GM04504 (cell line): Measurements from ENCODE around the gene NAP1L2.
"Not testable (repeated sequence)": the region's sequence is repeated elsewhere in the genome, so short reads cannot be mapped to it uniquely, and the experiment has no call there.

Experiments
- DNase-seq: peaks from one replicate; pipeline ENCODE4 v3.0.0-alpha.2; 2012; ENCODE audit warnings: low read depth

The NAP1L2 gene, protein sequence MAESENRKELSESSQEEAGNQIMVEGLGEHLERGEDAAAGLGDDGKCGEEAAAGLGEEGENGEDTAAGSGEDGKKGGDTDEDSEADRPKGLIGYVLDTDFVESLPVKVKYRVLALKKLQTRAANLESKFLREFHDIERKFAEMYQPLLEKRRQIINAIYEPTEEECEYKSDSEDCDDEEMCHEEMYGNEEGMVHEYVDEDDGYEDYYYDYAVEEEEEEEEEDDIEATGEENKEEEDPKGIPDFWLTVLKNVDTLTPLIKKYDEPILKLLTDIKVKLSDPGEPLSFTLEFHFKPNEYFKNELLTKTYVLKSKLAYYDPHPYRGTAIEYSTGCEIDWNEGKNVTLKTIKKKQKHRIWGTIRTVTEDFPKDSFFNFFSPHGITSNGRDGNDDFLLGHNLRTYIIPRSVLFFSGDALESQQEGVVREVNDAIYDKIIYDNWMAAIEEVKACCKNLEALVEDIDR

DNA sequence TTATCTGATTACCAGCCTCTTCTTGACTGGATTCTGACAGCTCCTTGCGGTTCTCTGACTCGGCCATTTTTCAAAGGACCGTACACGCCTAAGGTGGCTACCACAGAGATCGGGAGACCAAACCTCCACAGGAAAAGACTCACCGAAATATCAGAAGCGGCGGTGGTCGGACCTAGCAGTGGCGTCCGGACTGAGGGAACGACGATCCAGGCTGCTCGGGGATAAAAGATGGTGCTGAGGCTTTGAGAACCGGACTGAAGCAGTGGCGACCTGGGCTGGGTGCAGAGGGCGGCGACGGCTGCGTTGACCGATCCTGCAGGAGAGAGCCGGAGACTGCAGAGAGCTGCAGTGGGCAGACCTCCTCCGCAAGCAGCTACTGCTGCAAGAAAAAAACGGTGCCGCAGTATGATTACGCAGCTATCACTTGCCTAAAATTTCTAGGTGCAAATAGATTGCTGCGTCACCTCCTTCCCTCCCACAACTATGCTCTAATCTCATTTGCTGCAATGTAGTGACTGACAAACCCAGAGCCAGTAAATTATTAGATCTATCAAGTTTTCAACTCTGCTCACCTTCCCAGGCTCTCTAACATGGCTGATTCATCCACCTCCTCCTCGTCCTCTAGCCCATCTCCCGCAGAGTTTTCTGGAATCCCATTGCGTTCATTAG lies at the start of gene NAP1L2:
TSS of gene NAP1L2 (minus strand) at position 426 of the 669 bp plus-strand sequence. CDS start at position 67, 359 bp downstream.
- DNase-seq = no peak

DNA sequence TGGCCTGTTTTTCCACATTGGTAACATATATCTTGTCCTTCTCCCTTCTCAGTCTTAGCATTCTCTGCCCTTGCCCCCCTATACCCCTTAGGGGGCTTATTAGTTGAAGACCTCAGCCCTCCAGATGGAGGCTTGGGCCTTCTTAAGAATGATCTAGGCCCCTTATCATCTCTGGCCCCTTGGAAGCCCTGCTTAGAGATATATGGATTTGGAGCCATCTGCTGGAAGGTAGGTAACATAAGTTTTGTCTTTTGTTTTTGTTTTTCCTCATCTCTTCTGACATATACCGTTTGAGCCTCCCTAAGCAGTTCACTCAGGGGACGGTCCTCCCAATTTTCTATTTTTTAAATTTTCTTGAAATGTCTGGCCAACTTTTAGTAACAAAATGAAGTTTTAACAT lies 48.3 kb upstream of the NAP1L2 start:
- no peak for DNase-seq

DNA sequence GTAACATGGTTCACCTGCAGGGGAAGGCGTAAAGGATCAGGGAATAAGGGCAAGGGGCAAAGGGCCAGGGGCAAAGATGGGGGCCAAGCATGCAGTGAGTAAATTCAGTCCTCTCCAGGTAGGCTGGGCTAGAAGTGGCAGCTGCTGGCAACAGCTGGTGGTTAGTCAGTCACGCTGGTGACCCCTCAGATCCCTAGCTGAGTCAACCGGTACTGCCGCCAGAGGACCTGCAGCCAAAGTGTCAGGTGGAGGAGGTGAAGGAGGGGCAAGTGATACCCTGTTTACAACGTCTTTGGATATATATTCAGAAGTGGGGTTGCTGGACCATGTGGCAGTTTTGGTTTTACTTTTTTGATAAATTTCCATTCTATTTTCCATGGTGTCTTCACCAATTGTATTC lies 24.6 kb upstream of the NAP1L2 start:
- no peak for DNase-seq

DNA sequence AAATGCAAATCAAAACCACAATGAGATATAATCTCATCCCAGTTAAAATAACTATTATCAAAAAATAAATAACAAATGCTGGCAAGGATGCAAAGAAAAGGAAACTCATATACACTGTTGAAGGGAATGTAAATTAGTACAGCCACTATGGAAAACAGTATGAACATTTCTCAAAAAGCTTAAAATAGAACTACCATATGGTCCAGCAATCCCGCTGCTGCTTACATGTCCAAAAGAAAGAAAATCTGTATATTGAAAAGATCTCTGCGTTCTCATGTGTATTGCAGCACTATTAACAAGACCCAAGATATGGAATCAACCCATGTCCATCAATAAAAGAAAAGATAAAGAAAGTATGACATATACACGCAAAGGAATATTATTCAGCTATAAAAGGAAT lies 3.0 kb upstream of the NAP1L2 start:
- no peak for DNase-seq

DNA sequence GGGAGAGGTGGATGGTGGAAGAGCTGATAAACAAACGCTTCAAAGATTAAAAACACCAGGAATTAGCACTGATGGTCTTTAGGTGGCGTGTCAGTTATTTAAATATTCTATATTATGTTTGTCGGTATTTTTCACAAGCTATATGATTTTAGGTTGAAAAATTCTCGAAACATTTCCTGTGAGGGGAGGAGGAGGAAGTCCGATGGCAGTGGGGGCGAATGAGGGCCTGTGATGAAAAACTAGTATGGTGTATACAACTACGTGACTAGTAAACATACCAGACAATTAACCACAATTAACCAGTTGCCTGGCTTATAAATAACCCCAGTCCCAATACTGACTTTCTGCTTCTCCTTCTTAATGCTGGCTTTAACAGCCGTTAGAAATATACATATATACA lies 595 bp upstream of the NAP1L2 start:
- no peak for DNase-seq

DNA sequence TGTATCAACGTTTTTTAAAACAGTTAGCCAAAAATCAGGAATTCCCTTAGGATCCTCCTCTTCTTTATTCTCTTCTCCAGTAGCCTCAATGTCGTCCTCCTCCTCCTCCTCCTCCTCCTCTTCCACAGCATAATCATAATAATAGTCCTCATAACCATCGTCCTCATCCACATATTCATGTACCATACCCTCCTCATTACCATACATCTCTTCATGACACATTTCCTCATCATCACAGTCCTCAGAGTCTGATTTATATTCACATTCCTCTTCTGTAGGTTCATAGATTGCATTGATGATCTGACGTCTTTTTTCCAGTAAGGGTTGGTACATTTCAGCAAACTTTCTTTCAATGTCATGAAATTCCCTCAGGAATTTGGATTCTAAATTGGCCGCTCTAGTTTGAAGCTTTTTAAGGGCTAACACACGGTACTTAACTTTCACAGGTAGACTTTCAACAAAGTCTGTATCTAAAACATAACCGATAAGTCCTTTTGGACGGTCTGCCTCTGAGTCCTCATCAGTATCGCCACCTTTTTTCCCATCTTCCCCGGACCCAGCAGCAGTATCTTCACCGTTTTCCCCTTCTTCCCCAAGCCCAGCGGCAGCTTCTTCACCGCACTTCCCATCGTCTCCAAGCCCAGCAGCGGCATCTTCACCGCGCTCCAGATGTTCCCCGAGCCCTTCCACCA lies 771 bp downstream of the NAP1L2 start:
- DNase-seq = no peak

DNA sequence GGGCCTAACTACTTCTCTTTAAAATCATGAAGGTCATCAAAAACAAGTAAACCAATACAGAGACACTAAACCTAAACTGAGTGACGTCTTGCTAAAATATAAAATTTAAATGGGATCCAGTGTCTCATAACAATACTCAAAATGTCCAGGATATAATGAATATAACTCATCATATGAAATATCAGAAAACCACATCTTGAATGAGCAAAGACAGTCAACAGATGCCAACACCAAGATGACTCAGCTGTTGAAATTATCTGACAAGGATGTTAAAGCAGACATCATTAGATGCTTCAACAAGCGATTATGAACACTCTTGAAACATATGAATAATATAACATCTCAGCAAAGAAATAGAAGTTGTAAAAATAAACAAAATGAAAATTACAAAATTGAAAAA lies 8.3 kb downstream of the NAP1L2 start:
- no peak for DNase-seq

DNA sequence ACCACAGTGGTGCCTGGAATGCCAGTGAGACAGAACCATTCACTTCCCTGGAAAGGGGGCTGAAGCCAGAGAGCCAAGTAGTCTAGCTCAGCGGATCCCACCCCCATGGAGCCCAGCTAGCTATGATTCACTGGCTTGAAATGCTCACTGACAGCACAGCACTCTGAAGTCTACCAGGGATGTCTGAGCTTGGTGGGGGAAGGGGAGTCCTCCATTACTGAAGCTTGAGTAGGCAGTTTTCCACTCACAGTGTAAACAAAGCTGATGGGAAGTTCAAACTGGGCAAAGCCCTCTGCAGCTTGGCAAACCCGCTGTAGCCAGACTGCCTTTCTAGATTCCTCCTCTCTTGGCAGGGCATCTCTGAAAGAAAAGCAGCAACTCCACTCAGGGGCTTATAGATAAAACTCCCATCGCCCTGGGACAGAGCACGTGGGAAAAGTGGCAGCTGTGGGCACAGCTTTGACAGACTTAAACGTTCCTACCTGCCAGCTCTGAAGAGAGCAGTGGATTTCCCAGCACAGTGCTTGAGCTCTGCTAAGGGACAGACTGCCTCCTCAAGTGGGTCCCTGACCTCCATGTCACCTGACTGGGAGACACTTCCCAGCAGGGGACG lies 32.0 kb downstream of the NAP1L2 start:
- no peak for DNase-seq

DNA sequence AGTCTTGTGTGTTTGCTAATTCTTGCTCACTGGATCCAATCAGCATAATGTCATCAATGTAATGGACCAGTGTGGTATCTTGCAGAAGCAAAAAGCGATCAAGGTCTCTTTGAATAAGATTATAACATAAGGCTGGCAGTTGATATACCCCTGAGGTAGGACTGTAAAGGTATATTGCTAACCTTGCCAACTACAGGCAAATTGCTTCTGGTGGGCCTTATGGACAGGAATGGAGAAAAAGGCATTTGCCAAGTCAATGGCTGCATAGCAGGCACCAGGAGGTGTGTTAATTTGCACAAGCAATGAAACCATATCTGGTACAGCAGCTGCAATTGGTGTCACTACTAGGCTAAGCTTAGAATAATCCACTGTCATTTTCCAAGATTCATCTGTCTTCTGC lies 45.7 kb downstream of the NAP1L2 start:
- DNase-seq = not testable (repeated sequence)
